Activated naive CD4-positive, alpha-beta T cell treated with anti-CD3 and anti-CD28 coated beads for 36 hours (primary cell): ENCODE results near the gene RRAGB. TPM values are rescaled to one million over a fixed set of nuclear protein-coding genes. Genes with fewer than 3 reads are reported as not detected.
"Not testable (repeated sequence)": the region's sequence is repeated elsewhere in the genome, so short reads cannot be mapped to it uniquely, and the experiment has no call there.

ENCODE experiments used
- CTCF ChIA-PET: fragments of 350-600 bp; sonication (Branson Sonifier 250); formaldehyde crosslinking; loops from one replicate; lab custom pipeline; 2021; ENCODE audit warnings: antibody characterized with exemption; lab: Charles Lee
- DNase-seq: peaks from one replicate; pipeline ENCODE4 v3.0.0-alpha.2; 2020
- H3K27ac Mint-ChIP-seq: one replicate; pipeline ENCODE4 v1.8.0; 2021; ENCODE audit warnings: mild to moderate bottlenecking, mixed read lengths
- H3K27me3 Mint-ChIP-seq: one replicate; pipeline ENCODE4 v1.8.0; 2021; ENCODE audit warnings: low read depth, mixed read lengths
- H3K36me3 Mint-ChIP-seq: one replicate; pipeline ENCODE4 v1.8.0; 2021; ENCODE audit warnings: low read depth, mixed read lengths
- H3K4me1 Mint-ChIP-seq: one replicate; pipeline ENCODE4 v1.8.0; 2021; ENCODE audit warnings: low read depth, mixed read lengths
- H3K4me3 Mint-ChIP-seq: one replicate; pipeline ENCODE4 v1.8.0; 2021; ENCODE audit warnings: mild to moderate bottlenecking, moderate library complexity, mixed read lengths
- H3K9me3 Mint-ChIP-seq: one replicate; pipeline ENCODE4 v1.8.0; 2021; ENCODE audit warnings: mixed read lengths
- intact Hi-C: fragments of 100-400 bp; cut with micrococcal nuclease; formaldehyde crosslinking; loops from one replicate; pipeline ENCODE4 v1.15.1; 2023
- total RNA-seq, 2 experiments: library from RNA; stranded (reverse); gene quantifications; one replicate each; pipeline ENCODE4 v1.2.3, GENCODE V29; 2021

The RRAGB gene
- 1 to 10 TPM; 3.4 to 4.0 TPM for total RNA-seq

DNA sequence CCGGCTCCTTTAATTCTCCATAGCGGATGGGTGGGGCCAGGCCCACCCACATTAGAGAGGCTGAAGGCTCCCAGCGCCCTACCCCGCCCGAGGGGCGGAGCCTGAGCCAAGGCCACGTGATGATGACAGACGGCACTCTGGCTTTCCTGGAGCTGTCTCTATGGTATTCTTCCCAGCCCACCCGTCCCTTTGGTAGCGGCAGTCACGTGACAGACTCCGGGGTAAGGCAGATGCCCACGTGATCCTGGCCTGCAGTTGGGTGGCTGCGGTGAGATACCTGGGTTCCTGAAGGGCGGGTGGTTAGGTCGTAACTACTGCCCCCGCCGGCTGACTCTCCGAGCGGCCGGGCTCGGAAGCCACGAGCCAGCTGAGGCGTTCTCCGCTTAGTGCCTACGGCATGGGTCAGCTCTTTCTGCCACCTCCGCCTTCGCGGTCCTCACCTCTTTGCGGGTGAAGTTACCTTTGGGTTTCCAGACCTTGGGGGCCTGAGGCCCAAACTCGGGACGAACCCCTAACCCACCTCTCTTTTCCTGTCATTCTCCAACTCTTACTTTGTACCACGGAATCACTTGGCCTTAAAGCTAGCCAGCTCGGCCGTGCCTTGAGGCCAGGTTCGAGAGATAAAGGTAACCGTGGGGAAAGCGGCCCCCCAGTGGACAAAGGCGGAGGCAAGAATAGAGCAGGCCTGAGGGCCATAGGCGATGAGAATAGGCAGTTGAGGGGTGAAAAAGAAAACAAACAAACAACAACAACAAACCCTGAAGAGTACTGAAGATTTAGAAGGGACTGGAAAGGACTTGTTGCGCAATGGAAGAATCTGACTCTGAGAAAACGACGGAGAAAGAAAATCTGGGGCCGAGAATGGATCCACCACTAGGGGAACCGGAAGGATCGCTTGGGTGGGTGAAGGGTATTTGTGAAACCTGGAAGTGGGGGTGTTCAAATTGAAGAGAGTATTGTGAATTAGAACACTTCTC is at the start of gene RRAGB:
Gene RRAGB, plus strand, starts transcription at position 229 of the 977 bp plus-strand sequence. Its CDS starts 579 bp downstream, at position 808.
- Mint-ChIP-seq H3K4me3 (peak within 1 kb of the TSS; percentile 80), H3K4me1 (peaks cover 32% of the 10 kb centered on the region), H3K27me3 (no peaks in the 10 kb centered on the region), H3K9me3 (no peaks in the 10 kb centered on the region), H3K36me3 (peaks cover 11% of the 10 kb centered on the region), H3K27ac (peak within 1 kb of the TSS; percentile 91)
- intact Hi-C loops = loop anchor here (1.0 to 10.0 kb wide), 8 partner anchors 190 to 1569 kb away; partner anchors contain the start of genes FAAH2, KLF8, MAGED2 and UBQLN2
- peak; percentile 91 for DNase-seq
- CTCF ChIA-PET = interaction anchor here (0.6 to 3.6 kb wide), 4 partner anchors 229 to 1293 kb away, joined by 3 to 9 read pairs (median 4); partner anchors contain the start of gene MAGEH1

DNA sequence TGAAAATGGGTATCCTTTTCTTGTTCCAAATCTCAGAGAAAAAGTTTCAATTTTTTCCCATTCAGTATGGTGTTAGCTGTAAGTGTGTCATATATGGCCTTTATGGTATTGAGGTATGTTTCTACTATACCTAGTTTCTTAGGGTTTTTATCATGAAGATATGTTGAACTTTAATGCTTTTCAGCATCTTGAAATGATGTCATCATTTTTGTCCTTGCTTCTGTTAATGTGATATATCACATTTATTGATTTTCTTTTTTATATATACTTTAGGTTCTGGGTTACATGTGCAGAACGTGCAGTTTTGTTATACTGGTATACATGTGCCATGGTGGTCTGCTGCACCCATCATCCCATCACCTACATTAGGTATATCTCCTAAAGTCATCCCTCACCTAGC is 49.5 kb upstream of the RRAGB start:
- Mint-ChIP-seq H3K27ac (no peak overlapping the region), H3K4me3 (no peak overlapping the region), H3K4me1 (no peaks in the 10 kb centered on the region), H3K27me3 (no peaks in the 10 kb centered on the region), H3K36me3 (no peaks in the 10 kb centered on the region), H3K9me3 (peaks cover 8% of the 10 kb centered on the region)
- DNase-seq = no peak
- CTCF ChIA-PET = no interaction called here
- intact Hi-C loops = no loop called here

GRCh38 chrX:55688579-55688978 is 29.0 kb upstream of the RRAGB start:
- H3K9me3 Mint-ChIP-seq, H3K27me3 Mint-ChIP-seq, CTCF ChIA-PET, H3K4me3 Mint-ChIP-seq, intact Hi-C loops, H3K27ac Mint-ChIP-seq, H3K4me1 Mint-ChIP-seq, H3K36me3 Mint-ChIP-seq: not testable (repeated sequence)
- peak; percentile 8 for DNase-seq

GRCh38 chrX:55695227-55696018 is 22.1 kb upstream of the RRAGB start:
- Mint-ChIP-seq H3K36me3 (no peaks in the 10 kb centered on the region), H3K27ac (peak overlapping the region; percentile 9), H3K9me3 (peaks cover 2% of the 10 kb centered on the region), H3K27me3 (no peaks in the 10 kb centered on the region), H3K4me3 (no peak overlapping the region), H3K4me1 (peaks cover 35% of the 10 kb centered on the region)
- intact Hi-C loops = no loop called here
- CTCF ChIA-PET = no interaction called here
- DNase-seq = peak; percentile 16

- H3K27me3 Mint-ChIP-seq = no peaks in the 10 kb centered on the region
- no peak for DNase-seq
- peaks cover 35% of the 10 kb centered on the region for H3K4me1 Mint-ChIP-seq
- H3K36me3 Mint-ChIP-seq = no peaks in the 10 kb centered on the region
- intact Hi-C loops = no loop called here
- CTCF ChIA-PET = no interaction called here
- H3K9me3 Mint-ChIP-seq = no peaks in the 10 kb centered on the region
- H3K4me3 Mint-ChIP-seq = no peak overlapping the region
- H3K27ac Mint-ChIP-seq = no peak overlapping the region
These were observed 20.2 kb upstream of the RRAGB start for GRCh38 chrX:55697381-55697780.

GRCh38 chrX:55702671-55703070 is 14.9 kb upstream of the RRAGB start:
- CTCF ChIA-PET = no interaction called here
- H3K9me3 Mint-ChIP-seq = peaks cover 6% of the 10 kb centered on the region
- intact Hi-C loops = no loop called here

DNA sequence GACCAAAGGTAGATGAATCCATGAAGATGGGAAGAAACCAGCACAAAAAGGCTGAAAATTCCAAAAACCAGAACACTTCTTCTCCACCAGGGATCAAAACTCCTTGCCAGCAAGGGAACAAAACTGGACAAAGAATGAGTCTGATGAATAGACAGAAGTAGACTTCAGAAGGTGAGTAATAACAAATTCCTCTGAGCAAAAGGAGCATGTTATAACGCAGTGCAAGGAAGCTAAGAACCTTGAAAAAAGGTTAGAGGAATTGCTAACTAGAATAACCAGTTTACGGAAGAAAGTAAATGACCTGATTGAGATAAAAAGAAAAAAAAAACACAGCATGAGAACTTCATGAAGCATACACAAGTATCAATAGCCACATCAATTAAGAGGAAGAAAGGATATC is 14.1 kb upstream of the RRAGB start:
- intact Hi-C loops, H3K27ac Mint-ChIP-seq, H3K36me3 Mint-ChIP-seq, H3K9me3 Mint-ChIP-seq, H3K4me3 Mint-ChIP-seq, H3K27me3 Mint-ChIP-seq, DNase-seq, CTCF ChIA-PET: not testable (repeated sequence)
- H3K4me1 Mint-ChIP-seq = peaks cover 35% of the 10 kb centered on the region

More at GRCh38 chrX:55702671-55703070, 14.9 kb upstream of the RRAGB start:
- Mint-ChIP-seq H3K36me3 (no peaks in the 10 kb centered on the region), H3K27me3 (no peaks in the 10 kb centered on the region), H3K4me3 (no peak overlapping the region), H3K27ac (no peak overlapping the region), H3K4me1 (peaks cover 37% of the 10 kb centered on the region)
- no peak for DNase-seq

DNA sequence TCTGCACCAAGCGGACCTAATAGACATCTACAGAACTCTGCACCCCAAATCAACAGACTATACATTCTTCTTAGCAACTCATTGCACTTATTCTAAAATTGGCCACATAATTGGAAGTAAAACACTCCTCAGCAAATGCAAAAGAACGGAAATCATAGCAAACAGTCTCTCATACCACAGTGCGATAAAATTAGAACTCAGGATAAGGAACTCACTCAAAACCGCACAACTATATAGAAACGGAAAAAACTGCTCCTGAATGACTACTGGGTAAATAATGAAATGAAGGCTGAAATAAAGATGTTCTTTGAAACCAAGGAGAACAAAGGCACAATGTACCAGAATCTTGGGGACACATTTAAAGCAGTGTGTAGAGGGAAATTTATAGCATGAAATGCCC is 12.5 kb upstream of the RRAGB start:
- H3K4me1 Mint-ChIP-seq = peaks cover 25% of the 10 kb centered on the region
- H3K4me3 Mint-ChIP-seq, H3K27me3 Mint-ChIP-seq, H3K9me3 Mint-ChIP-seq, H3K36me3 Mint-ChIP-seq, intact Hi-C loops, DNase-seq, CTCF ChIA-PET, H3K27ac Mint-ChIP-seq: not testable (repeated sequence)

GRCh38 chrX:55709735-55710134 is 7.8 kb upstream of the RRAGB start:
- Mint-ChIP-seq H3K27me3 (no peaks in the 10 kb centered on the region), H3K9me3 (peaks cover 6% of the 10 kb centered on the region), H3K4me3 (no peak overlapping the region), H3K4me1 (peaks cover 9% of the 10 kb centered on the region), H3K36me3 (no peaks in the 10 kb centered on the region), H3K27ac (no peak overlapping the region)
- DNase-seq = no peak
- intact Hi-C loops = loop anchor here (10.0 kb wide), 2 partner anchors 525 to 905 kb away; partner anchors contain the start of genes KLF8 and MAGED2
- CTCF ChIA-PET = no interaction called here

DNA sequence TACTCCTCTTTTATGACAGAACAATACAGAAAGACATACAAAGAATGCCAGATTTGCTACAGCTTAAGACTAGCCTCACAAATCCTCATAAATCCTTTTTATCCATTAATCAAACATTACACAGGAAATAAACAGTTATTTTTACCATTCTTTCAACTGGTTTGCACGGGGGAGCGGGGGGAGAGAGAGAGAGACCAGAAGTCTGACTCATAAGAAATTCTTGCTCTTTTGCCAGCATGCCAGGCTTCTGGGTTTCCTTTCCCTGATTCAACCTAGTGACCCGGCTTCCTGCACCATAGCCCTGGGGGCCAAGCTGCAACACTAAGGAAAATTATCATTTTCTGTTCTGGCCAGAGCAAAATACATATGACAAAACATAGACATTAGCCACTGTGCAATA is 6.8 kb upstream of the RRAGB start:
- Mint-ChIP-seq H3K4me3 (no peak overlapping the region), H3K4me1 (peaks cover 4% of the 10 kb centered on the region), H3K27me3 (no peaks in the 10 kb centered on the region), H3K9me3 (peaks cover 4% of the 10 kb centered on the region), H3K27ac (no peak overlapping the region), H3K36me3 (no peaks in the 10 kb centered on the region)
- CTCF ChIA-PET = no interaction called here
- intact Hi-C loops = loop anchor here (10.0 kb wide), 2 partner anchors 524 to 906 kb away; partner anchors contain the start of genes KLF8 and MAGED2
- no peak for DNase-seq

DNA sequence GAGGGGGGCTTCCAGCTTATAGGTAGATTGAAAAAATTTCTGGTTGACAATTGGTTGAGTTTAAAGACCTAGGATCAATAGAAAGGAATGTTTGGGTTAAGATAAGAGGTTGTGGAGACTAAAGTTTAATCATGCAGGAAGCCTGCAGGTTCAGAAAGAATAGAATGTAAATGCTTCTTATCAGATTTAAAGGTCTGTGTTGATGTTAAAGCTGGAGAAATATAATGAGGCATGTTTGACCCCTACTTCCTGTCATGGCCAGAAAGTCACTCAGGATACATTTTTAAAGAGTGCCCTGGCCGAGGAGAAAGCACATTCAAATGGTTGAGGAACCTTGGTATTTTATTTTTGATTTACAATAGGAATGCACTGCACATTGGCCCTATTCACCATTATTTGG is 3.9 kb upstream of the RRAGB start:
- H3K27me3 Mint-ChIP-seq = no peaks in the 10 kb centered on the region
- intact Hi-C loops = loop anchor here (10.0 kb wide), 2 partner anchors 521 to 909 kb away; partner anchors contain the start of genes KLF8 and MAGED2

GRCh38 chrX:55714161-55714560 is 3.4 kb upstream of the RRAGB start:
- Mint-ChIP-seq H3K27ac (no peak overlapping the region), H3K9me3 (no peaks in the 10 kb centered on the region), H3K4me3 (no peak overlapping the region), H3K36me3 (no peaks in the 10 kb centered on the region), H3K4me1 (peaks cover 15% of the 10 kb centered on the region), H3K27me3 (no peaks in the 10 kb centered on the region)
- DNase-seq = no peak
- intact Hi-C loops = loop anchor here (10.0 kb wide), 2 partner anchors 521 to 909 kb away; partner anchors contain the start of genes KLF8 and MAGED2
- CTCF ChIA-PET = no interaction called here

More for the DNA sequence above, 3.9 kb upstream of the RRAGB start:
- no peak for DNase-seq
- no peaks in the 10 kb centered on the region for H3K36me3 Mint-ChIP-seq
- H3K4me3 Mint-ChIP-seq = no peak overlapping the region
- H3K9me3 Mint-ChIP-seq = no peaks in the 10 kb centered on the region
- H3K27ac Mint-ChIP-seq = no peak overlapping the region
- CTCF ChIA-PET = no interaction called here
- H3K4me1 Mint-ChIP-seq = peaks cover 14% of the 10 kb centered on the region
